Measurements from ENCODE around the gene NTF3. TPM values are rescaled to one million over a fixed set of nuclear protein-coding genes. Genes with fewer than 3 reads are reported as not detected.
"Not testable (repeated sequence)": the region's sequence is repeated elsewhere in the genome, so short reads cannot be mapped to it uniquely, and the experiment has no call there.

Gene NTF3
- total RNA-seq, 1 donor from 2014 or later = 1.2 TPM

DNA sequence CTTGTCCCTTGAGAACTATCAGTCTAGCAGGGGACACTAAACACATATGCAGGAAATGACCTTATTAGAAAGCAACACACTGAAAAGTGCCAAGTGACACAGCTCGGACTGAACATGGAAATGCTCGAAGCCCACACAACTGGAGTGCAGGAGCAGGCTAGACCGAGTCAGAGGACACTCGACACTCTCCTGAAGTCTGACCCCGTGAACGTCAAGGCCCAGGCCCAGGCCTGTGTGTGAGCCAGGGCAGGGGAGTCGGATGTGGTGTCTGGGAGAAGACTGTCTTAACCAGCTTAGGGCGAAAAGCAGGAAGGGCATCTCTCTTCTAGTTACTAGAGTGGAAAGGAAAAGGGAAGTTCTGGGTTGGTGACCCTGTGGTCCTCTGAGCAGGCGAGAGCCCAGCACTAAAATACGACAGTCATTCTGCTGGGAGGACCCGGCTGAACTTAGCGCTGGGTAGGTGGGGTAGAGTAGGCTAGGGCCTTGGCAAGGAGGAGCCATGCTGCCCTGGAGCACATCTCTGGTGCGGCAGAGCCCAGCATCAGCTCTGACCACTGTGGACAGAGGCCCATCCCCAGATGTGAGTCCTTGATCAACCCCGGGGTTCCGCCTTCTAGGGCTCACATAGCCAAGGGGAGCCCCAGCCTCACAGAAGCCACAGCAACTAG is 93.0 kb downstream of the NTF3 start:
- no peaks in the 10 kb centered on the region for H3K27me3 ChIP-seq (ENCODE audit: low read depth)
- ATAC-seq = no peak
- no peaks in the 10 kb centered on the region for H3K4me1 ChIP-seq
- H3K4me3 ChIP-seq = no peak overlapping the region
- no peaks in the 10 kb centered on the region for H3K9me3 ChIP-seq
- DNase-seq = no peak
- TF ChIP-seq, protein P1, sequence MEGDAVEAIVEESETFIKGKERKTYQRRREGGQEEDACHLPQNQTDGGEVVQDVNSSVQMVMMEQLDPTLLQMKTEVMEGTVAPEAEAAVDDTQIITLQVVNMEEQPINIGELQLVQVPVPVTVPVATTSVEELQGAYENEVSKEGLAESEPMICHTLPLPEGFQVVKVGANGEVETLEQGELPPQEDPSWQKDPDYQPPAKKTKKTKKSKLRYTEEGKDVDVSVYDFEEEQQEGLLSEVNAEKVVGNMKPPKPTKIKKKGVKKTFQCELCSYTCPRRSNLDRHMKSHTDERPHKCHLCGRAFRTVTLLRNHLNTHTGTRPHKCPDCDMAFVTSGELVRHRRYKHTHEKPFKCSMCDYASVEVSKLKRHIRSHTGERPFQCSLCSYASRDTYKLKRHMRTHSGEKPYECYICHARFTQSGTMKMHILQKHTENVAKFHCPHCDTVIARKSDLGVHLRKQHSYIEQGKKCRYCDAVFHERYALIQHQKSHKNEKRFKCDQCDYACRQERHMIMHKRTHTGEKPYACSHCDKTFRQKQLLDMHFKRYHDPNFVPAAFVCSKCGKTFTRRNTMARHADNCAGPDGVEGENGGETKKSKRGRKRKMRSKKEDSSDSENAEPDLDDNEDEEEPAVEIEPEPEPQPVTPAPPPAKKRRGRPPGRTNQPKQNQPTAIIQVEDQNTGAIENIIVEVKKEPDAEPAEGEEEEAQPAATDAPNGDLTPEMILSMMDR (IDR thresholded peaks at IDR 0.05) = no peak
- intact Hi-C loops (cut with DNase I) = no loop called here
- H3K36me3 ChIP-seq = no peaks in the 10 kb centered on the region
- no peak overlapping the region for H3K27ac ChIP-seq

DNA sequence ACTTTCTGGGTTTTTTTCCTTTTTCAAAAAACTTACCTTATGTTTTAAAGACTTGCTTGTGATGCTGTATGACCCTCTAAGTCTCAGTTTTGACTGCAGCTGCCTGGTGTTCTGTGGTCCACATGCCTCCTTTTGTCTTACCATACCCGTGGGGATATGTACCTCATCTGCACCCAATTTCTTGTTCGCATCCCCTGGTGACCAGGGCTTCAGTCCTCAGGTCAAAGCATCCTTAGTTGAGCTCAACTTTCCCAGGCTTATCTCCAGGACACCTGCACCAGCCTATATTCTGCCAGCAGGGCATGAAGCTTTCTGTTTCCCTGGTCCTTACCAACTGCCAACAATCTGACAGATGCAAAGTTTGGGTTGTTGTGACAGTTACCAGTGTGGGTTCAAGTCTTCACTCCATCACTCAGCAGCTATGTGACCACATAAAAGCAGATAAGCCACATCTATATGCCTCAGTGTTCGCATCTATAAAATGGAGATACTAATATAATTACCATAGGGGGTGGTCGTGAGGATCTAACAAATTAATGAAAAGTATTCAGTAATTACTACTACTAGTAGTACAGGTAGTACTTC is 94.0 kb downstream of the NTF3 start:
- intact Hi-C loops (cut with DNase I) = no loop called here
- no peak for DNase-seq
- Histone ChIP-seq H3K4me1 (no peaks in the 10 kb centered on the region), H3K27ac (no peak overlapping the region), H3K4me3 (no peak overlapping the region), H3K27me3 (ENCODE audit: low read depth) (no peaks in the 10 kb centered on the region), H3K36me3 (no peaks in the 10 kb centered on the region), H3K9me3 (no peaks in the 10 kb centered on the region)
- TF ChIP-seq, protein P1 (IDR thresholded peaks at IDR 0.05) = no peak
- ATAC-seq = no peak

DNA sequence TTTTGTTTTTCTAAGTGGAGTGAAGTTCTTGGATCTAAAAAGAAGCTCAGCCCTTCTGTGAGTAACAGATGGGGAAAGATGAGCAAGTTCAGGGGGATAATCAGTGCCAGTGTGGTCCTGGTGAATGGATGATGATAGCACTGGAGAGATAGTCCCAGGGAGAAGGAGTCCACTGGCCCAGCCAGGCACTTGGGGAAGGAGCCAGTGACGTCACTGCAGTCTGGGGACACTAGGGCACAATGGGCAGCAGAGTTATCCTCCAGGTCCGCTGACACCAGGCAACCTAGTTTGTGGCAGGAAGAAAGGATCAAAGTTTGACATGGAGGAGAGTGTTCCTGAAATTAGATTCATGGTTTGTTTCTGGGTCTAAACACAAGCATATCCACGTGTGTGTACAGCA is 101.5 kb downstream of the NTF3 start:
- intact Hi-C loops (cut with DNase I) = no loop called here
- Histone ChIP-seq H3K27me3 (ENCODE audit: low read depth) (no peaks in the 10 kb centered on the region), H3K4me1 (no peaks in the 10 kb centered on the region), H3K4me3 (no peak overlapping the region), H3K36me3 (no peaks in the 10 kb centered on the region), H3K27ac (no peak overlapping the region), H3K9me3 (no peaks in the 10 kb centered on the region)
- DNase-seq (no peak), ATAC-seq (no peak)
- TF ChIP-seq, protein P1 (IDR thresholded peaks at IDR 0.05) = no peak

DNA sequence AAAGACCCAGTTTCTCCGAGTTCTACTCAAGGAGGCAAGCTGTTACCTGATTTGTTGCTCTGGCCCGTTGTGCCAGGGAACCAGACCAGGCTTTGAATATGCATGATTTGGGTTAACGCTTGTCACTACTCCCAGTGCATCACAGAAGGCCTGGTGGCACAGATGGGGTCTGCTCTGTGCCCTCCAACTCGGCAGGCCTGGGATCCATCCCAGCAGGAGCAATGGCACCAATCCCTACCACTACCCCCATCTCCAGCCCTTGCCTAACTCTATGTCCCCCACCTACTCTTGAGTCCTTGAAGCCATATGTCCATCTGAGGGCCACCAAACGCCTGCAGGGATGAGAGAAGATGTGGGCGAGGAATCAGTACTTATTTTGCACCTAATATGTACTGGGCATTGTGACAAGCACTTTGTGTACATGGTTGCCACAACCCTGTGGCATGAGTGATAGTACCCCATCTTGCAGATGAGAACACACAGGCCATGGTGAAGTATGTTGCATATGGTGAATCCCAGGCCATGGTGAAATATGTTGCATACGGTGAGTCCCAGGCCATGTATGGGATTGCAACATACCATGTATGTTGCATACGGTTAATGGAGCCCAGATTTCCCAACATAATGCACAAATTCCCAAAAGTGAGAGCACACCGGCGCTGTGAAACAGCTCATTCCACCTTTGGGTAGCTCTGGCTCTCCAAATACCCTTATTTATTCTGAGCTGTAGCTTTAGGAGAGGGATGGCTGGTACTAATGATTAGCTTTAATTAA is 102.7 kb downstream of the NTF3 start:
- Histone ChIP-seq H3K4me3 (no peak overlapping the region), H3K27me3 (ENCODE audit: low read depth) (no peaks in the 10 kb centered on the region), H3K36me3 (no peaks in the 10 kb centered on the region), H3K27ac (no peak overlapping the region), H3K4me1 (no peaks in the 10 kb centered on the region), H3K9me3 (no peaks in the 10 kb centered on the region)
- TF ChIP-seq, protein P1 (IDR thresholded peaks at IDR 0.05) = no peak
- intact Hi-C loops (cut with DNase I) = no loop called here
- DNase-seq (no peak), ATAC-seq (no peak)

DNA sequence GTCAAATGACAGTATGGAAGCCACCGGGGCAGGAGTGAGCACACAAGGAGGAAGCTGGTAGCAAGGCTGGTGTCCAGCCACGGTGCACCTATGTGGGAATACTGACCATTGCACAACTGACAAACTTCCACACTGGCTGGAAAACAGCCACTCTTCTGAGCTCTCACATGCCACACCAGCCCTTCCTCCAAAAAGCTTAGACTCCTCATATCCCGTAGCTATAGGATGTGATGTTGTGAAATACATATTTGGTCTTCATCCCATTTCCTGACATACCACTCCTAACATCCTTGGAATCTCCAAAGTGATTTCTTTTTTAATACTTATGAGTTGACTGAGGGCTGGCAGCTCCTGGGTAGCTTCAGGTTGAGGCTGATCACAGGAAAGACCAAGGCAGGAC is 103.6 kb downstream of the NTF3 start:
- intact Hi-C loops (cut with DNase I) = no loop called here
- DNase-seq (no peak), ATAC-seq (no peak)
- H3K36me3 ChIP-seq = no peaks in the 10 kb centered on the region
- no peak overlapping the region for H3K4me3 ChIP-seq
- no peaks in the 10 kb centered on the region for H3K4me1 ChIP-seq
- no peaks in the 10 kb centered on the region for H3K9me3 ChIP-seq
- H3K27me3 ChIP-seq (ENCODE audit: low read depth) = no peaks in the 10 kb centered on the region
- TF ChIP-seq, protein P1 (IDR thresholded peaks at IDR 0.05) = no peak
- H3K27ac ChIP-seq = no peak overlapping the region

DNA sequence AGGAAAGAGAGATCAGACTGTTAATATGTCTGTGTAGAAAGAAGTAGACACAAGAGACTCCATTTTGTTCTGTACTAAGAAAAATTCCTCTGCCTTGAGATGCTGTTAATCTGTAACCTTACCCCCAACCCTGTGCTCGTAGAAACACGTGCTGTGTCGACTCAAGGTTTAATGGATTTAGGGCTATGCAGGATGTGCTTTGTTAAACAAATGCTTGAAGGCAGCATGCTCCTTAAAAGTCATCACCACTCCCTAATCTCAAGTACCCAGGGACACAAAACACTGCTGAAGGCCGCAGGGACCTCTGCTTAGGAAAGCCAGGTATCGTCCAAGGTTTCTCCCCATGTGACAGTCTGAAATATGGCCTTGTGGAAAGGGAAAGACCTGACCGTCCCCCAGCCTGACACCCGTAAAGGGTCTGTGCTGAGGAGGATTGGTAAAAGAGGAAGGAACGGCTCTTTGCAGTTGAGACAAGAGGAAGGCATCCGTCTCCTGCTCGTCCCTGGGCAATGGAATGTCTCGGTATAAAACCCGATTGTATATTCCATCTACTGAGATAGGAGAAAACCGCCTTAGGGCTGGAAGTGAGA is 105.2 kb downstream of the NTF3 start:
- DNase-seq; H3K9me3 ChIP-seq; H3K4me3 ChIP-seq; H3K27me3 ChIP-seq (ENCODE audit: low read depth); H3K27ac ChIP-seq; H3K4me1 ChIP-seq; H3K36me3 ChIP-seq; ATAC-seq; intact Hi-C loops (cut with DNase I): not testable (repeated sequence)
